GM12875 (cell line): ENCODE data around the gene LCE1F.

Experiments used
- H3K4me3 ChIP-seq: one replicate; pipeline ENCODE4 v1.5.1; 2011; ENCODE audit warnings: low read depth, low read length, control low read depth
- TF ChIP-seq, protein P1 (sequence below): IDR thresholded peaks from 2 replicates; pipeline ENCODE4 v1.5.1; 2011; ENCODE audit warnings: low read depth, mild to moderate bottlenecking, control low read depth, inconsistent platforms, low read length, moderate library complexity, borderline replicate concordance; ENCODE audit not compliant: insufficient read depth

LCE1F gene

DNA sequence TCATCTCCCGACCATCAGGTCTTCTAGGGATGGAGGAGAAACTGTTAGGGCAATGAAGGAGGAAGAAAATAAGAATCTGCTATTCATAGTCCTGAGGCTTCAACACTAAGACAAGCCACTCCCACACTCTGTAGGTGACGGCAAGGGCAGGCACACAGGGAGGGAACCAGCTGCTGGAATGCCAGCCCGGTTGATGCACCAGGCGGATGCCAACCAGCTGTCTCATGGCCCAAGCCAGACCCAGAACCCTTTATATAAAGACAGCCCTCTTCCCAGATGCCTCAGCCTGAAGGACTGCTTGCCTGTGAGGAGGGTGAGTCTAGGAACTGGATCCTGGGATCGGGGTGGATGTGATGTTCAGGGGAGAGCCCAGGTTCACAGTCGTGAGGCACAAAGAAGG, 17.2 kb upstream of the LCE1F start, which contains the start of gene KPRP:
Gene KPRP, plus strand, starts transcription at position 279 of the 400 bp plus-strand sequence. CDS start 1,564 bp downstream, outside the sequence.
- H3K4me3 ChIP-seq, result no peak within 1 kb of the TSS
- TF ChIP-seq, protein P1, sequence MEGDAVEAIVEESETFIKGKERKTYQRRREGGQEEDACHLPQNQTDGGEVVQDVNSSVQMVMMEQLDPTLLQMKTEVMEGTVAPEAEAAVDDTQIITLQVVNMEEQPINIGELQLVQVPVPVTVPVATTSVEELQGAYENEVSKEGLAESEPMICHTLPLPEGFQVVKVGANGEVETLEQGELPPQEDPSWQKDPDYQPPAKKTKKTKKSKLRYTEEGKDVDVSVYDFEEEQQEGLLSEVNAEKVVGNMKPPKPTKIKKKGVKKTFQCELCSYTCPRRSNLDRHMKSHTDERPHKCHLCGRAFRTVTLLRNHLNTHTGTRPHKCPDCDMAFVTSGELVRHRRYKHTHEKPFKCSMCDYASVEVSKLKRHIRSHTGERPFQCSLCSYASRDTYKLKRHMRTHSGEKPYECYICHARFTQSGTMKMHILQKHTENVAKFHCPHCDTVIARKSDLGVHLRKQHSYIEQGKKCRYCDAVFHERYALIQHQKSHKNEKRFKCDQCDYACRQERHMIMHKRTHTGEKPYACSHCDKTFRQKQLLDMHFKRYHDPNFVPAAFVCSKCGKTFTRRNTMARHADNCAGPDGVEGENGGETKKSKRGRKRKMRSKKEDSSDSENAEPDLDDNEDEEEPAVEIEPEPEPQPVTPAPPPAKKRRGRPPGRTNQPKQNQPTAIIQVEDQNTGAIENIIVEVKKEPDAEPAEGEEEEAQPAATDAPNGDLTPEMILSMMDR, result no peak

DNA sequence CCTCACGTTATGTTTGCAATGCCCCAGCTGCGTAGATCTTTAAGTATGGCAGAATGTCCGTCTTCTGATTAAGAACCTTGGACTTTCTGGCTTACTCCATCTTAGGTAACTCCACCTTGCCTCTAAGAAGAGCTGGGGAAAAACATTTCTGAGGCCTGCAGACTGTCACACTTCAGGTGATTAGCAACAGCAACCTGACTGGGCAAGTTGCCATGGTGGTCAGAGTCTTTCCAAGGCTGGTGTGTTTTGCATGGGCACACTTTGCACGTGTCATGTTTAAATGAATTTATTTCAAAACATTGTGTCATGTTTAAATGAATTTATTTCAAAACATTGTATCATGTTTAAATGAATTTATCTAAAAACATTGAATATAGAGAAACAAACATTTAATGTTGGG, 16.3 kb upstream of the LCE1F start:
- H3K4me3 ChIP-seq, result no peak overlapping the region
- TF ChIP-seq, protein P1, result no peak

DNA sequence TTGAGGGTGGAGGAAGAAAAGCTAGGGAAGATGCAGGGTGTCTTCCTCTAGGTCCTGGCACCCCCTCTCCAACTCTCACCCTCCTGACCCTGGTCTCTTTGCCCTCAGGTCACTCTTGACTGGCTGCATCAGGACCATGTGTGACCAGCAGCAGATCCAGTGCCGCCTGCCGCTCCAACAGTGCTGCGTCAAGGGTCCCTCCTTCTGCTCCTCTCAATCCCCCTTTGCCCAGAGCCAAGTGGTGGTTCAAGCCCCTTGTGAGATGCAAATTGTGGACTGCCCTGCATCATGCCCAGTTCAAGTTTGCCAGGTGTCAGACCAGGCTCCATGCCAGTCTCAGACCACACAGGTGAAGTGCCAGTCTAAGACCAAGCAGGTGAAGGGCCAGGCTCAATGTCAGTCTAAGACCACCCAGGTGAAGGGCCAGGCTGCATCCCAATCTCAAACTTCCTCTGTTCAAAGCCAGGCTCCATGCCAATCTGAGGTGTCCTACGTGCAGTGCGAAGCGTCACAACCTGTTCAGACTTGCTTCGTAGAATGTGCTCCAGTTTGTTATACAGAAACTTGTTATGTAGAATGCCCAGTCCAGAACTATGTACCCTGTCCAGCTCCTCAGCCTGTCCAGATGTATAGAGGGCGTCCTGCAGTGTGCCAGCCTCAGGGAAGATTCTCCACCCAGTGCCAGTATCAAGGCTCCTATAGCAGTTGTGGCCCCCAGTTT, 15.3 kb upstream of the LCE1F start:
- TF ChIP-seq, protein P1, result no peak
- H3K4me3 ChIP-seq, result no peak overlapping the region

DNA sequence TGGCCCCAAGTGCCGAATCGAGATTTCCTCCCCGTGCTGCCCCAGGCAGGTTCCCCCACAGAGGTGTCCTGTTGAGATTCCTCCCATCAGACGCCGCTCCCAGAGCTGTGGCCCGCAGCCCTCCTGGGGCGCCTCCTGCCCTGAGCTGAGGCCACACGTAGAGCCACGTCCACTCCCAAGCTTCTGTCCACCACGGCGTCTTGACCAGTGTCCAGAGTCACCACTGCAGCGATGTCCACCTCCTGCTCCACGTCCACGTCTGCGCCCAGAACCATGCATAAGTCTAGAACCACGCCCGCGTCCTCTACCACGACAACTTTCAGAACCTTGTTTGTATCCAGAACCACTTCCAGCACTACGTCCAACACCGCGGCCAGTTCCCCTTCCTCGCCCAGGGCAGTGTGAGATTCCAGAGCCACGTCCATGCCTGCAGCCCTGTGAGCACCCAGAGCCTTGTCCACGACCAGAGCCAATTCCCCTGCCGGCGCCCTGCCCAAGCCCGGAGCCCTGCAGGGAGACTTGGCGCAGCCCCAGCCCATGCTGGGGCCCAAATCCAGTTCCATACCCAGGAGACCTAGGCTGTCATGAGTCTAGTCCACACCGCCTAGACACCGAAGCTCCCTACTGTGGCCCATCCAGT, 14.3 kb upstream of the LCE1F start:
- TF ChIP-seq, protein P1, result no peak
- H3K4me3 ChIP-seq, result no peak overlapping the region

DNA sequence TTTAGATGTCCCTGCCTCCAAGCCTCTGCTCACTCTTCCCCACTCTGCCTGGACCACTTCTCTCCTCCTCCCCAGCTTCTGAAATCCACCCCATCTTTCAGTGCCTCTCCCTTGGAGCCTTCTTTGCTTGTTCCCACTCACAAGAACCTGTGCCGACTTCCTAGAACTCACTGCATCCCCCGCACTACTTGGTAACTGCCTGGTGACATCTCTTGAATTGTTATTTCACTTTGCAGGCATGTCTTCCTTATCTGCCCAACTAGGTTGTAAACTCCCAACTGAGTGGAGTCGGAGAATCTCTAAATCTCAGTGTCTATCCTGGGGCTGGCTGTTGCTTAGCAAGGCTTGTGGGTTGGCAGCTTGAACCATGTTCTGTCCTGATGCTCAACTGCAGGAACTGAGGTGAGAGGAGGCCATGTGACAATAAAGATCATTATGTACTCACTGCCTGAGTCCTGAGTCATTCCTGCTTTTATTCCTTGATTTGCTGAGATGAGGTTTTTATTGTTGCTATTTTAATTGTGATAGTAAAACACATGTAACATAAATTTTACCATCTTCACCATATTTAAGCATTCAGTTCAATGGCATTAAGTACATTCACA, 13.2 kb upstream of the LCE1F start:
- TF ChIP-seq, protein P1, result no peak
- no peak overlapping the region for H3K4me3 ChIP-seq

DNA sequence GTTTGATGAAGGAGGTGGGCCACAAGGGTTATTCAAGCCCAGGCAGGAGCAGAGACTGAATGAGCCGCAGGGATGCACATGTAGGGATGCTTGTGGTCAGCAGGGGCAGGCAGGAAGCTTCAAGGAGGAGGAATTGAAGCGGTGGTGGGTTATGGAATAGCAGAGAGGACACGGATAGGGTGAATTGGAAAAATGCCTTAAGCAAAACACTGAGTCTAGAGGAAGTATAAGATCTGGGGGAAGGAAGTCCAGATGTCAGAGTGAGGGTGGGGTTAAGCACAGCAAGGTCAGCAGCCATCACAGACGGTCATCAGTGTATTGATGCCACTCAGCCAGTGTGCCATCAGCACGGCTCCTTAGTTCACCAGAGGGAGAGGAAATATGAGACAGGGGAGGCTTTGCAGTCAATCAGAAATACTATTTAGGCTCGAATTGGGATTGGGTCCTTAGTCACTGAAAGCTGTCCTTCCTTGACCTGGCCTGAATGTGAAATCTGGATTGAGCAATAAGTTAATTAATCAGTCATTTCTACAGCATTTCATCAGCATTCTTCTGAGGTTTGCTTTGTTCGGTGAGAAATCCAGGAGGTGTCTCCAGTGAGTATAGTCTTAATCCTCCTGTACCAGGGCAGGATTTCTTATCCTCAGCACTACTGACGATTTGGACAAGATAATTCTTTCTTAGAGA, 6.0 kb upstream of the LCE1F start:
- TF ChIP-seq, protein P1, result no peak

More for the DNA sequence above, 6.0 kb upstream of the LCE1F start:
- H3K4me3 ChIP-seq, result no peak overlapping the region
